GM10847 (cell line): ENCODE results near the gene COG5.

ENCODE experiments used
- POLR2A ChIP-seq: IDR thresholded peaks from 2 replicates; pipeline ENCODE4 v1.6.1; 2011; ENCODE audit not compliant: insufficient read length; ENCODE audit errors: extremely low read depth

The COG5 gene

GRCh38 chr7:107405559-107405958, 158.2 kb downstream of the COG5 start:
- TF ChIP-seq POLR2A = no peak

DNA sequence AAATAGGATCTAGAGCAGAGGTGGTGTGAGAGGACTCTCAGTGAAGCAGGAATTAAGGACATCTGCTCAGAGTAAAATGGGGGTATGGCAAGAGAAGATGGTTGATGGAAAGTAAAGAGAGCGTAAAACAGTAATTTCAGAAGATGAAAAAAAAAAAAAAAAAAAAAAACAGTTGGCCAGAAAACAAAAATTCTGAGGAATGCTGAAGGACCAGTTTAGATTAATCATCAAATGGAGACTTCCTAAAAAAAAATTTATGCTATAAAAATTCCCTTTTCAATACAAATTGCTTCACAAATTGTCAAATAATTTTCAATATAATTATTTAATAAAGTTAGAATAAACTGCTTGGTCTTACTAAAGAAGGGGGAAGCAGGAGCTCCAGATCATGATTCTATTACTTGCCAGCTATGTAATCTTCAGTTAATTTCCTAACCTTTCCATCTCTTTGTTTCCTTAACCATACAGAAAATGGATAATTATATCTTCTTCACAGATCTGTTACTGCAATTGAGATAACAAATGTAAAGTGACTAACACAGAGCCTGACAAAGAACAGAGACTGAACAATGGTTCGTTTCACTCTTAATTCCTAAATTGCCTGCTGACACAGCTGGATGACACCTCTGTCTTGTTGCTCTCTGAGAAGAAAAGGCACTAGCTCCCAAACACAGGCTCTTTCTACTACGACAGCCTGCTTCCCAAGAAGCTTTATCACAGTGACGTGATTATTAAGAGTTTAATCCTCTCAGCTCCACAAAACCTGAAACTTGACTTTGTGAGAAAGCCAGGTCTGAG, 158.8 kb downstream of the COG5 start:
- no peak for TF ChIP-seq POLR2A

GRCh38 chr7:107398161-107398560, 165.6 kb downstream of the COG5 start:
- TF ChIP-seq POLR2A = no peak

DNA sequence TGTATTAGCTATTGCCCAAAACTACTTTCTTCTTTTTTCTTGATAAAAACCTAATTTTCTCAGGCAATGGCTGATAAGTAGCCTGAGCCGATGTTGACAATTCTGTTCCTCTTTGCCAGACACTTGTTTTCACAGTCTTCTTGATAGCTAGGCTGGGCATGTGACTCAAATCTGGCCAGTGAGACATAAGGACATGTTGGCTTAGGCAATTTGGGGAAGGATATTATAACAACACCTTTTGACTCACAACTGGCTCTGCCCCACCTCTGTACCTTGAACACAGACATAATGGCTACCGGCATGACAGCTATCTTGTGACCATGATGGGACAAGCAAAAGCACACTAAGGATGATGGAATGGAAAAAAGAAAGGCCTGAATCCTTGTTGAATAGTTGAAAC, 166.7 kb downstream of the COG5 start:
- TF ChIP-seq POLR2A = no peak

GRCh38 chr7:107396081-107396480, 167.6 kb downstream of the COG5 start:
- TF ChIP-seq POLR2A = no peak

DNA sequence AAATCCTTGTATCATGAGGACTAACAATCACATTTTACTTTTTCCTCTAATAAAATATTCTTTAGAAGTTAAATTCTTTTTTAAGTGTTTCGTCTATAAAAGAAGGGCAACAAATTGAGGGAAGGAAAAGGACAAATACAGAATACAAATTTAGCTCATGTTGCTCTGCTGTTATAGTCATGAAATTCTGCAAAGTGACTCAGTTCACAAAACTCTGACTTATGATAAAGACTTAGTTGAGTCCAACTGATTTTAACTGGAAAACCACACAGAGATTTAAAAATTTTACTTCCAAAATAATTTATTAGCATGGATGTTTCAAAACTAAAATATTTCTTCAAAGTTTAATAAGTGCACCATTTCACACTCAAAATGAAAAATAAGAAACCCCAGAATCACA, 168.9 kb downstream of the COG5 start:
- TF ChIP-seq POLR2A = no peak

DNA sequence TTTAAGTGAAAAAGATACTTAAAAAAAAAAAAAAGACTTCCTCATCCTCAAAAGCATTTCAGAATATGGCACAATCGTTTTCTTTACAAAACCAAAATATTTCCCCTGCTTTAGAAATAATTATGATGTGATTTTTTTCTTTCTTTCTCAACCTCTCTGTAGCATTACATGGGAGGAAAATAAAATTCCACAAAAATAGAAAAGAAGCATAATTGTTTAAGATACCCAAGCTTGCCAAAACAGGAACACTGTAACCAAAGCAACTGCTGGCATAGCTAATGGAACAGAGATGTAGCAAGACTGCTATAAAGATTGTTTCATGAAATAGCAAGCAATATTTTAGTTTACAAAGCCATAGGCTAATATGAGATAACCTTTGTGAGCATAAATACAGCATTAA, 169.4 kb downstream of the COG5 start:
- TF ChIP-seq POLR2A = no peak

- no peak for TF ChIP-seq POLR2A
Observed at GRCh38 chr7:107392830-107393229, 170.9 kb downstream of the COG5 start.

- no peak for TF ChIP-seq POLR2A
Observed at GRCh38 chr7:107390916-107391315, 172.8 kb downstream of the COG5 start.

DNA sequence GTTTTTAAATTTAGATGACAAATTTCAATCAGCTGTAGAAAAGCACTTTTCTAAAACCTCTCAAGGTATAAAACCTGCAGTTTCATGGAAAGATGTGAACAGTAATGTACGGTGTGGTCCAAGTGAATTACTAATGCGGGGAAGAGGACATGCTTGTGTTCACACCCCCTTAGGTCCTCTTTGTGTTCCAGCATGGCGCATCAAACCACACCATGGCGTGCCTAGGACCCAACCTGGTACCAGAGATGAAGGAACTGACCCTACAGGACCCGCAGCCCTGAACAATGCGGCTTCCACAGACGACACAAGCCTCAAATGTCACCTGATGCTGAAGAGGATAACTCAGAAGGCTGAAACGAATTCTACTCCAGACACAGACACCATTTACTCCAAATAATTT, 175.1 kb downstream of the COG5 start:
- TF ChIP-seq POLR2A = no peak

GRCh38 chr7:107387573-107388219, 176.0 kb downstream of the COG5 start:
- TF ChIP-seq POLR2A = no peak

DNA sequence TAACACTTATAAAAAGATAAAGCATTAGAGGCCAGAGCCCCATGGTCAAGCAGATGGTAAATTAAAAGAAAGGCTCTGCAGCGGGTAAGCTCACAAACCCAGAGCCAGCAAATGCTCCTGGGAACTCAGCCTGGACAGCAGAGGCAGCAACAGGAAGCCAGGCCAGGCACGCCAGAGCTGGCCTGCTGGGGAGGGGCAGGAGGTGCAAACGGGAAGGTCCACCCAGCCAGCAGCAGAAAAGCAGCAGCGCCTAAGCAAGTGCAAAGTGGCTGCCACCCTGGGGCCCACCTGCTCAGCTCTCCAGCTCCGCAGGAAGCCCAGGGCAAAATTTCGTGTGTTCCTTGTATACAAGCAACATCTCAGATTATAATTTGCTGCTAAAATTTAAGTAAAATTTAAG, 176.6 kb downstream of the COG5 start:
- no peak for TF ChIP-seq POLR2A

GRCh38 chr7:107386548-107387102, 177.1 kb downstream of the COG5 start:
- no peak for TF ChIP-seq POLR2A

GRCh38 chr7:107384025-107384424, 179.7 kb downstream of the COG5 start:
- no peak for TF ChIP-seq POLR2A

GRCh38 chr7:107383203-107383602, 180.5 kb downstream of the COG5 start:
- no peak for TF ChIP-seq POLR2A

DNA sequence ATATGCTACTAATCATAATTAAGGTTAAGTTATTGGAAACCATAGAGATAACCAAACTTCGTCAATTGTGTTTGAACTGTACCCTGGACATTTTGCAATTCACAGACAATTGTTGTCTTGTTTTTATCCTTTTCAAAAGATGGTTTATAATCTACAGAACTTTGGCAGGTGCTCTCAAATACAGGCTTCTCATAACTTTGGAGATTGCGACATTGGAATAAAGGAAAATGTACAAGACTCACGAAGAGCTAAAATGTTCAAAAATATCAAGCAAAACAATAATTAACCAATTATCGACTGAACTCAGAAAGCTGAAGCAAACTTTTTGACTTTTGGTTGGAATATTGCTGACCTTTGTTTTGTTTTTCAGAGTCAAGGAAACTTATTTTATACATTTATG, 182.3 kb downstream of the COG5 start:
- TF ChIP-seq POLR2A = no peak

GRCh38 chr7:107373354-107373753, 190.4 kb downstream of the COG5 start:
- no peak for TF ChIP-seq POLR2A

GRCh38 chr7:107372298-107372697, 191.4 kb downstream of the COG5 start:
- TF ChIP-seq POLR2A = no peak
